ENCODE measurements around the gene WDR45B. TPM values are rescaled to one million over a fixed set of nuclear protein-coding genes. Genes with fewer than 3 reads are reported as not detected.

Gene WDR45B
- total and polyA plus RNA-seq, 2 experiments from 2014 or later = 82.6 to 112 TPM

- no peaks in the 10 kb centered on the region for H3K4me1 ChIP-seq (ENCODE audit: insufficient read depth)
- DNase-seq (ENCODE audit: low spot score) = no peak
- H3K9me3 ChIP-seq (ENCODE audit: low read depth) = no peaks in the 10 kb centered on the region
- no peaks in the 10 kb centered on the region for H3K36me3 ChIP-seq (replicated peaks; ENCODE audit: insufficient read depth, low read depth)
- no peak overlapping the region for H3K4me3 ChIP-seq
- no peaks in the 10 kb centered on the region for H3K9me2 ChIP-seq (replicated peaks; ENCODE audit: insufficient read depth)
- no peak overlapping the region for H3K27ac ChIP-seq
- no peaks in the 10 kb centered on the region for H3K27me3 ChIP-seq
- H3K4me2 ChIP-seq = no peak overlapping the region
- no peak overlapping the region for H2AFZ ChIP-seq
- H3K79me2 ChIP-seq = no peaks in the 10 kb centered on the region
- no peak for TF ChIP-seq CTCF (IDR thresholded peaks at IDR 0.05; ENCODE audit: poor library complexity)
- no peak for TF ChIP-seq EZH2 (IDR thresholded peaks at IDR 0.05; ENCODE audit: borderline replicate concordance)
- TF ChIP-seq EZH2phosphoT487 (IDR thresholded peaks at IDR 0.05; ENCODE audit: low read depth, severe bottlenecking, unreplicated experiment) = no peak
- no peaks in the 10 kb centered on the region for H4K20me1 ChIP-seq (ENCODE audit: insufficient read depth, poor library complexity, severe bottlenecking)
- 78% methylated on average over 21 of the region's 22 CpGs for WGBS (ENCODE audit: low lambda C conversion rate, missing lambda C conversion rate)
Observed at GRCh38 chr17:82664701-82665182, 16.5 kb upstream of the WDR45B start.

GRCh38 chr17:82664276-82664575 lies 16.0 kb upstream of the WDR45B start:
- 88% methylated on average over 8 of the region's 17 CpGs for WGBS (ENCODE audit: low lambda C conversion rate, missing lambda C conversion rate)
- Histone ChIP-seq H3K4me1 (ENCODE audit: insufficient read depth) (no peaks in the 10 kb centered on the region), H3K9me2 (replicated peaks; ENCODE audit: insufficient read depth) (no peaks in the 10 kb centered on the region), H3K27ac (no peak overlapping the region), H2AFZ (no peak overlapping the region), H3K9me3 (ENCODE audit: low read depth) (no peaks in the 10 kb centered on the region), H4K20me1 (ENCODE audit: insufficient read depth, poor library complexity, severe bottlenecking) (no peaks in the 10 kb centered on the region), H3K27me3 (no peaks in the 10 kb centered on the region), H3K4me3 (no peak overlapping the region), H3K36me3 (replicated peaks; ENCODE audit: insufficient read depth, low read depth) (no peaks in the 10 kb centered on the region), H3K4me2 (no peak overlapping the region), H3K79me2 (no peaks in the 10 kb centered on the region)
- TF ChIP-seq EZH2phosphoT487 (IDR thresholded peaks at IDR 0.05; ENCODE audit: low read depth, severe bottlenecking, unreplicated experiment) (no peak), EZH2 (IDR thresholded peaks at IDR 0.05; ENCODE audit: borderline replicate concordance) (no peak), CTCF (IDR thresholded peaks at IDR 0.05; ENCODE audit: poor library complexity) (no peak)
- no peak for DNase-seq (ENCODE audit: low spot score)

- Histone ChIP-seq H3K27ac (no peak overlapping the region), H3K4me1 (ENCODE audit: insufficient read depth) (no peaks in the 10 kb centered on the region), H2AFZ (no peak overlapping the region), H3K4me2 (no peak overlapping the region), H3K79me2 (no peaks in the 10 kb centered on the region), H3K9me3 (ENCODE audit: low read depth) (no peaks in the 10 kb centered on the region), H3K27me3 (no peaks in the 10 kb centered on the region), H3K36me3 (replicated peaks; ENCODE audit: insufficient read depth, low read depth) (no peaks in the 10 kb centered on the region), H3K4me3 (no peak overlapping the region), H3K9me2 (replicated peaks; ENCODE audit: insufficient read depth) (no peaks in the 10 kb centered on the region), H4K20me1 (ENCODE audit: insufficient read depth, poor library complexity, severe bottlenecking) (no peaks in the 10 kb centered on the region)
- WGBS (ENCODE audit: low lambda C conversion rate, missing lambda C conversion rate) = 95% methylated on average over 22 of the region's 39 CpGs
- TF ChIP-seq CTCF (IDR thresholded peaks at IDR 0.05; ENCODE audit: poor library complexity) = no peak
- TF ChIP-seq EZH2 (IDR thresholded peaks at IDR 0.05; ENCODE audit: borderline replicate concordance) = no peak
- TF ChIP-seq EZH2phosphoT487 (IDR thresholded peaks at IDR 0.05; ENCODE audit: low read depth, severe bottlenecking, unreplicated experiment) = no peak
- DNase-seq (ENCODE audit: low spot score) = no peak
Observed at GRCh38 chr17:82663381-82664275, 15.4 kb upstream of the WDR45B start.

Measured in hepatocyte (in vitro differentiated cells).